LoVo (cell line): Measurements from ENCODE around the gene TAOK3.
"Not testable (repeated sequence)": the region's sequence is repeated elsewhere in the genome, so short reads cannot be mapped to it uniquely, and the experiment has no call there.

ENCODE experiments used
- DNase-seq: peaks from one replicate; pipeline ENCODE4 v3.0.0-alpha.2; 2016; ENCODE audit warnings: low spot score

The TAOK3 gene

GRCh38 chr12:118373616-118374015 lies 909 bp upstream of the TAOK3 start:
- no peak for DNase-seq

- no peak for DNase-seq
These were observed 1.1 kb downstream of the TAOK3 start for GRCh38 chr12:118371321-118372282.

- DNase-seq, result no peak
These were observed 2.1 kb downstream of the TAOK3 start for GRCh38 chr12:118370601-118371000.

GRCh38 chr12:118368821-118369220 lies 3.9 kb downstream of the TAOK3 start:
- DNase-seq, result no peak

GRCh38 chr12:118361889-118362288 lies 10.8 kb downstream of the TAOK3 start:
- DNase-seq, result no peak

- DNase-seq, result no peak
These were observed 11.7 kb downstream of the TAOK3 start for GRCh38 chr12:118361092-118361404.

GRCh38 chr12:118359541-118359915 lies 13.2 kb downstream of the TAOK3 start:
- peak; percentile 57 for DNase-seq

- peak; percentile 63 for DNase-seq
These were observed 13.8 kb downstream of the TAOK3 start for GRCh38 chr12:118358612-118359540.

- no peak for DNase-seq
These were observed 14.7 kb downstream of the TAOK3 start for GRCh38 chr12:118358008-118358359.

- peak; percentile 66 for DNase-seq
These were observed 15.3 kb downstream of the TAOK3 start for GRCh38 chr12:118357257-118358007.

GRCh38 chr12:118356809-118357256 lies 15.9 kb downstream of the TAOK3 start:
- no peak for DNase-seq

GRCh38 chr12:118355843-118356242 lies 16.9 kb downstream of the TAOK3 start:
- no peak for DNase-seq

GRCh38 chr12:118354903-118355302 lies 17.8 kb downstream of the TAOK3 start:
- no peak for DNase-seq

GRCh38 chr12:118354503-118354902 lies 18.2 kb downstream of the TAOK3 start:
- not testable (repeated sequence) for DNase-seq

- DNase-seq, result no peak
These were observed 19.0 kb downstream of the TAOK3 start for GRCh38 chr12:118353721-118354120.

- no peak for DNase-seq
These were observed 21.7 kb downstream of the TAOK3 start for GRCh38 chr12:118350908-118351559.

GRCh38 chr12:118347916-118348315 lies 24.8 kb downstream of the TAOK3 start:
- no peak for DNase-seq

- no peak for DNase-seq
These were observed 25.8 kb downstream of the TAOK3 start for GRCh38 chr12:118346895-118347294.

GRCh38 chr12:118345355-118345754 lies 27.4 kb downstream of the TAOK3 start:
- DNase-seq, result no peak

- DNase-seq, result no peak
These were observed 27.9 kb downstream of the TAOK3 start for GRCh38 chr12:118344829-118345228.

GRCh38 chr12:118342090-118342489 lies 30.6 kb downstream of the TAOK3 start:
- no peak for DNase-seq
